Inferior parietal cortex (tissue), 1 donor: ENCODE measurements around the gene HELZ.

Source experiments
- DNase-seq: peaks from one replicate; pipeline ENCODE4 v3.0.0-alpha.2; 2016; ENCODE audit errors: extremely low spot score

The HELZ gene

DNA sequence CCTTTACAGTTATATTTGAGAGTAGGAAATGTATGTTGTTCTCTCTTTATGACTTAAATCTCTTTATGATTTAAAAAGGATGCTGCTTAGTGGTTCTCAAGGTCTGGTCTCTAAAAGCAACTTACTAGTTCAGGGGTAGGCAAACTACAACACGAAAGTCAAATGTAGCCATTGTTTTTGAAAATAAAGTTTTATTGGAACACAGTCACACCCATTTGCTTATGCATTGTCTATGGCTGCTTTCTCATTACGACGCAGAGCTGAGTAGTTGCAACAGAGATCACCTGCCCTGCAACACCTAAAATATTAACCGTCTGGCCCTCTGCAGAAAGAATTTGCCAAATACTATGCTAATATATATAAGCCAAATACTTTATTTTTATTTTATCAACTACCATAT, 58.2 kb downstream of the HELZ start:
- DNase-seq = no peak

DNA sequence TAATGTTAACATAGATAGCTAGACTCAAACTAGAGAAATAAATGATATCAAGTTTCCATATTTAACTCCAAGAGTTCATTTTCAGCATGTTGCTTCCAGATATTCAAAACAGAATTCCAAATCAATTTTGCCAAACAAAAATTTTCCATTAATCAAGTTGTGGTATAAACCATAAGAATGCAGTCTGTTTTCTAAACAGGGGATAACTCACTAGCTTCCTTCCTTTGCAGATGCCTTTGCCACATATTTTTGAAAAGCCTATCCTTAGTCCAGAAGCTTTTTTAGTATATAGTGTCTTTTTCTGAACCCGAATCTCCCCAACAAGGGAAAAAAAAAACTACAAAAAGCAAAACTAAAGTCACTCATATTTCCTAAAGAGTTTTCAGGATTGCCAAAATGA, 61.5 kb downstream of the HELZ start:
- DNase-seq = no peak

DNA sequence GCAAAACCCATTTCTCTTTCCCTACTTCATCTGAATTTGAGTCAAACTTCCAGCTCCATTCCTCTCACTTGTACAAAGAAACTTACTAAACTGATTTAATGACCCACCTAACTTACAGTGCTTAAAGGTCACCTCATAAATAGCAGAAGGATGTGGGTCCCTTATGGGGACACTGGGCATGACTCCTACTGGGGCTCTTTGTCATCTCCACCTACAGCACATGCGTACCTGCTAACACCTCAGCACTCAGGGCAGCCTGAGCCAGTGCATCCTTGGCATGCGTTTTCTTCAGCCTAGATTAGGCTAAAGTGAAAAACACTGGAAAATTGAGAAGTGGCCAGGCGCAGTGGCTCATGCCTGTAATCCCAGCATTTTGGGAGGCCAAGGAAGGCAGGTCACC, 63.2 kb downstream of the HELZ start:
- DNase-seq = no peak

DNA sequence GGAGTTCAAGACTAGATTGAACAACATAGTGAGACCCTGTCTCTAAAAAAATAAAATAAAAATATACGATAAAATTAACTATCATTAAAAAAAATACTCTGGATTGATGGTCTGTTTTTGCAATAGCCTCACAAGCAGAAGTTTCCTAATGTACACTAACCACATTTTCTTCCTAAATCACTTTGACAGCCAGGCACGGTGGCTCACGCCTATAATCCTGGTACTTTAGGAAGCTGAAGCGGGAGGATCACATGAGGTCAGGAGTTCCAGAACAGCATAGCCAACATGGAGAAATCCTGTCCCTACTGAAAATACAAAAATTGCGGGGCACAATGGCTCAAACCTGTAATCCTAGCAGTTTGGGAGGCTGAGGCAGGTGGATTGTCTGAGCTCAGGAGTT, 64.7 kb downstream of the HELZ start:
- no peak for DNase-seq

DNA sequence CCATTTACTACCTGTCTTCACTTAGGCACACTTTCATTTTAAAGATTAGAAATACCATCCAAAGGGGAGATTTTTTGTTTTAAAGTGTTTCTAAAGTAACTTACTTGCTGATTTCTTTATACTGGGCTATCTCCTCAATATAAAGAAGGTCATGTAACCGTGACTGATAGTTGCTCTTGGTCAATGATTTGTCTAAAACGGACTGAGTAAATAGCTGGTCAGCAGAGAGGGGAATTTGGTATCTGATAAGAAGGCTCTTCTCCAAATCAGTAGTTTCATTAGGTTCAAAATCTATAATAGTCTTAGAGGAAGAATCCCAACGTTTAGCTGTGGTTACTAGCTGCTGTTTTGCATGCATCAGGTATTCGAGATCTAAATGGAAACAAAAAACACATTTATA, 66.4 kb downstream of the HELZ start:
- no peak for DNase-seq

DNA sequence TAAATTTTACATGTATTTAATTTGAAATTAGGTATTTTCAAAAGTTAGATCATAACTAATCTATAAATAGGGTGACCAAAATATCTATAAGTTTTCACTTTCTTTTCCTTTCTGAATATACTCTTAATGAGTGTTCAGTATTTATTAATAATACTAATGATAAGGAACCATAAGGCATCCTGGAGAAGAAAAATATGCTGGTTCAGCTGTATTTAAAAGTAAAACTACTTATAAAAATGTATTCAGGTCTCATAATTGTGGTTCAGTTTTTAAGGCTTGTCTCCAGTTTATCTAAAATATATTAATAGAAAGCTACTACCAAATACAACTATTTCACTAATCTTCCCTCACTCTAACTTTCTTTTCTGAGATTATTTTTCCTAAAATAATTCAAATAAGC, 67.3 kb downstream of the HELZ start:
- no peak for DNase-seq

DNA sequence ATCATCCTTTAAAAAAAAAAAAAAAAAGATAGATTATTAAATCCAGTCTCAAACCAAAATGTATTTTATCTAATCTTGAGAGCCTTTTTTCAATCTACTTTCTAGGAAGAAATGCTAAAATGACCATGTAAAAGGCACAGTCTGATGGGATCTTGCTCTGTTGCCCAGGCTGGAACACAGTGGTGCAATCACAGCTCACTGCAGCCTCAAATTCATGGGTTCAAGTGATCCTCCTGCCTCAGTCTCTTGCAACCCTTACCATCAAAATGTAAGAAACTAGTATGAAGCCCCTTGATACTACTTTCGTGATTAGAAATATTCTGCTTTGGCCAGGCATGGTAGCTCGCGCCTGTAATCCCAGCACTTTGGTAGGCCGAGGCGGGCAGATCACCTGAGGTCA, 70.8 kb downstream of the HELZ start:
- no peak for DNase-seq

DNA sequence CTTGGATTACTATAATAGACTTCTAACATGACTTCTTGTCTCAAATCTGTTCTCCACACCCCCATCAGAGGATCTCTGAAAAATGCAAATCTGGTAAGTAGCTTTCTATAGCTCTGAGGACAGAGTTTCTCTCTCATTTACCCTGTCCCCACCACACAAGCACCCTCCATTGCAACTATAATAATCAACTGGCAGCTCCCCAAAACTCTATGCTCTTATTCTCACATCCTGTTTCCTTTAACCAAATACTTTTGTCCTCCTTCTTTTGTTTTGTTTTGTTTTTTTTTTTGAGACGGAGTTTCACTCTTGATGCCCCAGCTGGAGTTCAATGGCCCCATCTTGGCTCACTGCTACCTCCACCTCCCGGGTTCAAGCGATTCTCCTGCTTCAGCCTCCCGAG, 73.4 kb downstream of the HELZ start:
- DNase-seq = no peak

DNA sequence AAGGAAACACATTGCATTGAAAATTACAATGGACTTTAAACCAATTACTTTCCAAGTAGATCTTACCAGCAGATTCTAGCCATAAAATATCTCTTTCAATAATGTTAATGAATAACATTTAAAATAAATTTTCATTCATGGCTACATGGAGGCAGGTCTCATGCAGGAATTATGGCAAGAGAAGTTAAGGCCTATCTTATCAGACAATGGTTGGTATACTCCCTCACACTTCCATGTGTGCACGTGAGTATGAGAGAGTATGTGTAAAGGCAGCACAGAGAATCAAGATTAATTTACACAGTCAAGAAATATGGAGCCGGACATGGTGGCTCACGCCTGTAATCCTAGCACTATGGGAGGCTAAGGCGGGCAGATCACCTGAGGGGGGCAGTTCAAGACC, 76.5 kb downstream of the HELZ start:
- no peak for DNase-seq

DNA sequence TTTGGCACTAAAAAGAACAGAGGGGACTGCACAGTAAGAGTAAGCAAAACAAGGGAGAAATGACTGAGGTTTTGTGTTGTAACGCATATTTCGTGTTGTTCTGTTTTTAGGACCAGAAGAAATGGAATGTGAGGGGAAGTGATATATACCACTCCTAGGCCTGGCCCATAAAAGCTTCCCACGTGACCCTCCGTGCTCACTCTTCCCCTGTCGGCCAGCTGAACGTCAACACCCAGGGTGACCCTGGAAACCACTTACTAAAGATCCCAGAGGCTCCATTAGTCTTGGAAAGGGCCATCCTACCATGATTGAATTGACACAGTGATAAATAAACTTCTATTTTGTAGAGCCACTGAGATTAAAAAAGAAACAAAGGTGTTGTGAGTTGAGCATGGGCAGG, 79.8 kb downstream of the HELZ start:
- no peak for DNase-seq

DNA sequence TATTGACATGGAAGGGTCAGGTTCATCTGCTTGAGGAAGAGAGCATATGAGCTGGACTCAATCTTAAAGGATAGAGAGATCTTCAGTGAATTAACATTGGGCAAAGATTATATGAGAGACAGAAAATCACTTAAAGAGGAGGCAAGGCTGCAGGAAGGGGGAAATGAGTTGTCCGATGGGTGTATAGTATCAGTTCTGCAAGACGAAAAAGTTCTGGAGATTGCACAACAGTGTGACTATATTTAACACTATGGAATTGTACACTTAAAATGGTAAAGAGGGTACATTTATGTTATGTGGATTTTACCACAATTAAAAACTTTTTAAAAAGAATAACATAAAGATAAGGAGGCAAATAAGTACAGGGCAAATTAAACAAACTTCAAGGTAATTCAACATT, 80.7 kb downstream of the HELZ start:
- DNase-seq = no peak

DNA sequence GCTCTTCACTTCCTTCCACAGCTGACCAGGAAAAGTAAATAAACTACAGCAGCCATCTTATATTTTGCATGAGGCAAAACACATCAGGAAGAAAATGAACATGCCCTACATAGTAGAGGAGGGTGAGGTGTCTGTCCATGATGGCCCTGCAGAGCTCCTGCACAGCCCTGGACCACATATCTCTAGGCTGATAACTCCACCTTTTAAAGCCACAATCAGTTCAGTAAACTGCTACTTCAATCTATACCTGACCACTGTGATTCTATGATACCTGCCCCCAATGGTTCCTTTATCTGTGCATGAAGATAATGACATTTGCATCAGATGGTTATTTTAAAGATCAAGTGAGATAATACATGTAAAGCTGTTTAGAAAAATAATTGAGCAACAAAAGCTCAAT, 82.2 kb downstream of the HELZ start:
- DNase-seq = no peak

DNA sequence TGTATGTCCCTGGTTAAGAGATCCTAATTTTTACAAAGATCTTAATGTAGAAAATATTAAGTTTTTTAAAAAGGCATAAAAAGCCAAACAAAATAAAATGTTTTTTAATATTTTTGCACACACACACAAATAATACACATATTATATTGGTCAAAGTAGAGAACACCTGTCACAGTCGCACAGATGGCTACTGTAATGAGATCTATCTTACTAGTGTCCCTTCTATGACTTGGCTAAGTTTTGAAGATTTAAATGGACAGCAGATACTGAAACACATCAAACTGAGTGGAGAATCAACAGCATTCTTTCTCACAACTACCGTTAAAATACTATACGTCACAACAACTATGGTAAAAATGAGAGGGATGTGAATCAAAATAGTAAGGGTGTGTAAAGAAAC, 83.4 kb downstream of the HELZ start:
- DNase-seq = no peak

DNA sequence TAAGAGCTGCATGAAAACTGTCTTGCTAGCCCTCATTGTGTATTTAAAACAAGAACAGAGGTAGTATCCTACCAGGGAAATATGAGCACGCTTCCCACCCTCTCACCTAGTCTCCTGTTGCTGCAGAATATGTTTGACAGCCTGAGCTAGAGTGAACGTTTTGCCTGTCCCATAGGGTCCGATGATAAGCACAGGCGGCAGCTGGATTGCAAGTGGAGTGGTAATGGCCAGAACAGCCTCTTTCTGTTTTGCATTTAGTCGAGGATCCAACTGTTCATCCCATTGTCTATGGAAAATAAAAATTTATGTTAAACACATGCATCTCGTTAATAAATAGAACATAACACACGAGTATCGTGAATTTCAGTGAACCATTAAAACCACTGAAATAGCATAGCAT, 84.2 kb downstream of the HELZ start:
- no peak for DNase-seq

DNA sequence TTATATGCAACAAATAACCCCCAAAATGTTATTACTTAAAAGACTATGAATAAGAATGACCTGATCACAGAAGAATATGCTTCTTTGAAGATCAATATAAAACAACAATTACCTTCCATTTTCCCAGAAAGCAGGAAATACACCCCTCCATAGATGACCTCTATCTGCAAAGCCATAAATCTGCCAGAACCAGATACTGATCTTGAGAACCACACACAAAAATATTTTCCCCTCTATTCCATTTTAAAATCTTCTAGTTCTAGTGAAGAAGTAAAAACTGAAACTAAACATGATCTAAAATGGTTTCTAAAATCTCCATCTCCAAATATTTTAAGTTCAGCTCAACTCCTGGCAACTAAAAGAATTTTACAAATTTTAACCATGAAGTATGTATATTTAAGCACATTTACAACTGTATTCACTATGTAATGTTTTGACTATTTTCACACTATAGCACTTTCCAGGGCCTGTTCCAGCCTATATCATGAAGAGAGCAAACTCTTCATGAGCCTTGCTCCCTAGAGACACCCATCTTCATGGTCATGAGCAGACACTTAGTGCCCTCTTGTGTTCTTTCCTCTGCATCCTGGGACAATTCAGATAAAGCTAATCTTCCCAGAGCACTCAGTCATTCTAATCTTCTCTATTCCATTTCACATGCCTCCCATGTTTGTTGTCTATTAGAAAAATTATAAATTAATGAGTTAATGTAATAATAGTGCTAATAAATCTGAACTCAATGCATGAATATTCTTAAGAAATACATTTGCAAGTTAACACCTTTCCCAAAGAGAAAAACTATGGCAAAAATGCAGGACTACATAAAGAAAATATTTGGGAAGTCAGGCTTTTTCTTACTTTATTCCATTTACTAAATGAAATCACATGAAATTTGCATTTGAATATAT, 87.0 kb downstream of the HELZ start:
- DNase-seq = peak; percentile 70

DNA sequence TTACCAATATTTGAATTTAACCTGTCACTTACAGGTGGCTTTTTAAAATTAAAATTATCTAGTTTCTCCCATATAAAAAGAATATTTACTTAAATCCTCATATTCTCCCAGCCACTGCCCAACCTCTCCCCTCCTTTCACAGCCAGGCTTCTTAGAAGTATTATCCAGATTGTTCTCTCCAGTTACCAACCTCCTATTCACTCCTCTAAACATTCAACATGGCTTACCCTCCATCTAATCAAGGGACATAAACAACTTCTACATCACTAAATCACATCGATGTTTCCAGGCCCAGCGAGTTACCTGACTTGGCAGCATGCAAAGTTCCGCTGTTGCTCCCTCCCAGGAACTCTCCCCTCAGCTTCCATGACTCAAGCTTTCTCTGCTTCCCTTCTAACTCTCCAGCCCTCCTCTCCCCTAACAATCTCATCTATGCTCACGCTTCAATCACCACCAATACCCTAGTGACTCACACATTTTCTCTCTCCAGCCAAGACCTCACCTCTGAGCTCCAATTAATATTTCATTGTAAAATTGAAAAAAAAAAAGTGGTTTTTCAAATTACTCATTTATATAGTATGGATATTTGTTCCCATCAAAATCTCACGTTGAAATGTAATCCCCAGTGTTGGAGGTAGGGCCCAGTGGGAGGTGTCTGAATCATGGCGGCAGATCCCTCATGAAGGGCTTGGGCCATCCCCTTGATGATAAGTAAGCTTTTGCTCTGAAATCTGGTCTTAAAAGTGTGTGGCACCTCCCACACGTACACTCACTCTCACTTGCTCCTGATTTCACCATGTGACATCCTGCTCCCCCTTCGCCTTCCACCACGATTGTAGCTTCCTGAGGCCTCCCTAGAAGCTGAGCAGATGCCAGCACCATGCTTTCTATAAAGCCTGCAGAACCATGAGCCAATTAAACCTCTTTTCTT, 88.5 kb downstream of the HELZ start:
- no peak for DNase-seq

DNA sequence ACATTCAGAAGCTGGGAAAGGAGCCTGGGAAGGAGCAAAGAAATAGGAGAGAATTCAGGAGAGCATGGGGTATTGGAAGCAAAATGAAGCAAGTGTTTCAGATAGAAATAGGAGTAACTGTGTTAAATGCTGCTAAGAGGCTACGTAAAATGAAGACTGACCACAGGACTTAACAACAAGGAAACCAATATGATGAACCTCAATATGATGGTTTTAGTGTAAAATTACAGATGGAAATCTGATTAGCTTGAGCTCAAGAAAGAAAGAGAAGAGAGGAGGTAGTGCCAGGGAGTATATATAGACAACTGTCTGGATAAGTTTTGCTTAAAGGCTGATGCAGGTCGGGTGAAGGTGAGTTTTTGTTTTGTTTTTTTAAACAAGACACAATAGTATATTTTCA, 92.2 kb downstream of the HELZ start:
- no peak for DNase-seq

DNA sequence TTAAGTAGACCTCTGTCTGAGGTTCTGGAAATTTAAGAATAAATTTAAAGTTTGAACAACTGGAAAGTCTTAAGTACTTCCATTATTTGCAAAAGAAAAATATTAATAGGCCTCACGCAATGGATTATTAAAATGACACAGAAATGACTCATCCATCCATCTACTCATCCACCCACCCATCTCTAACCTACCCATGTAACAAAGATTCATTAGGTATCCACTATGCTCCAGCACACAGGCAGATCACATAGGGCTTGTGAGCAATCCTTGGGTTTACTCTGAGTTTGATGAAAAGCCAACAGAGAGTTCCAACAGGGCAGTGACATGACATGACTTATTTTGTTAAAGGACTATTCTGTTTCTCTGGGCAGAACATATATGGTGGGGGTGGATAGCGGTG, 93.3 kb downstream of the HELZ start:
- no peak for DNase-seq

DNA sequence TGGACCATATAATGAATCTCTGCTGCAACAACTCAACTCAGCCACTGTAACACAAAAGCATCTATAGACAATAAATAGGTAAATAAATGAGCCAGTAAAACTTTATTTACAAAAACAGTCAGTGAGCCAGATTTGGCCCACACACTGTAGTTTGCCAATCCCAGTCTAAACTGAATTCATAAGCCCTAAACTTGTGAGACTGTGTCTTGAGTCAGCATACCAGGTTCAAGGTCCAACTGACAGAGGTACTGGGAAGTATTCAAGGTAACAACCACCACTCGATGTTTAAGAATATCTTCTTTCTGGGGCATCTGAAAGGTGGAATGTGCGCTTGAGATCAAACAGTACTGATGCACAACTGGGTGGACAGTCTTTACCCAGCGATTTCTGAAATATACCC, 94.2 kb downstream of the HELZ start:
- DNase-seq = no peak

DNA sequence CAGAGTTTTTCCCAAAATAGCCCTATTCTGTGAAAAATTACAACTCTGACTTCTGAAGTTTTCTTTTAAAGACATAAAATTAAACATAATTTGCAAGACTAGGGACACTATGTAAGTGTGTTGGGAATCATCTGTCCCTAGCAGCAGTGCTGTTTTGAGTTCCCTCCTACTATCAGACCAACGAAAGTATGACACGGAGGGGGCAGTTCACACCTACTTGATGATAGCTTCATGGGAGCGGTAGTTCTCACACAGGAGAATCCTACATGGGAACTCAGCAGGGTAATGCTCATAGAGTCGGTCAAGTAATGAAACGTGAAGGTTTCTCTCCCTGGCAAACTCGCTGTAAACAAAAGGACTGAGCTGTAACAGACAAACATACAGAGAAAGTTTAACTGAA, 96.6 kb downstream of the HELZ start:
- peak; percentile 43 for DNase-seq

DNA sequence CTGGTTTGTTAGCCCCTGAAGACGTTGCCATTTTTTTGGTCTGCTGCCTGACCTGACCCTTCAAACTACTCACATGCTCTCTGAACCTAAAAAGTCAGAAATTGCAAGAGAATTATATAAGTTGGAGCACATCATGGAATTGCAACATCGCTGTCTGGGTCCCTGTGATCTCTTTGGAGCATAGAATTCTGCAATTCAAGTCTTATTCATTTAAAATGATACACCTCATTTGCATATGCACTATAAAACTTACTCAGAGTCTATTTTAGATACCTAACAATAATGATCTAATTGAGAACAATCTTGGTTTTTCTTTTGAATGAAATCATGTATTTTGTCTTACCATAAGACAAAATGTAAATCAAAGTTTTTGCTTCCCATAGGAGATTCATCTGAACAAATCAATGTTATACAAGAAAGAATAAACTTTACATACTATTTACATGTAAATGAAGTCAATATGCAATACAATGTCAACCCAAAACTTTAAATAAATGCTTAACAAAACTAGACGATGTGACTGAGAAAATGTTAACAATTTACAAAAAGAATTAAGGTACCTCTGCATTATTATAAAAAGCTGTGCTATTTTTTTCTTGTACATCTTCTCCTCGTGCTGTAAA, 99.7 kb downstream of the HELZ start:
- no peak for DNase-seq

DNA sequence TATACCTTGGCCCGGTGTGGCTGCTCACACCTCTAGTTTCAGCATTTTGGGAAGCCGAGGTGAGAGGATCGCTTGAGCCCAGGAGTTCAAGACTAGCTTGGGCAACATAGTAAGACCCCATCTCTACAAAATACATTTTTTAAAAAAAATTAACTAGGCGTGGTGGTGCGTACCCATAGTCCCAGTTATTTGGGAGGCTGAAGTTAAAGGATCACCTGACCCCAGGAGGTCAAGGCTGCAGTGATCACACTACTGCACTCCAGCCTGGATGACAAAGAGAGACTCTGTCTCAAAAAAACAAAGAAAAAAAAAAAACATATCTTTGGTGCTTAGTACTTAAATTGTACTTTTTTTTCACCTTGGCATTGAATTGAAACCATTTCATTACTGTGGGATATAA, 101.7 kb downstream of the HELZ start:
- no peak for DNase-seq
